ENCODE results near the gene LMCD1.

GRCh38 chr3:8493744-8494143, 7.9 kb upstream of the LMCD1 start:
- no peak for TF ChIP-seq CTCF (IDR thresholded peaks at IDR 0.05)
- no peak for TF ChIP-seq POLR2A (IDR thresholded peaks at IDR 0.05)
